Panc1 (cell line): ENCODE data around the gene SERP2. TPM values are rescaled to one million over a fixed set of nuclear protein-coding genes. Genes with fewer than 3 reads are reported as not detected.
A peak's percentile ranks its signal among the peaks of the same experiment; 100 is the strongest.

Source experiments
- ATAC-seq: fragments of 200-7000 bp; cut with Tn5 transposase; 2 replicates; pipeline ENCODE4 v1.9.1; 2020; ENCODE audit warnings: mild to moderate bottlenecking, moderate library complexity
- BruUV-seq: library from RNA; stranded (reverse); fragments of 400-500 nt; replicated peaks from 2 replicates; lab custom pipeline; 2021; lab: Mats Ljungman, UMichigan
- CTCF ChIA-PET: fragments of 300-600 bp; sonication (Branson Sonifier 250); formaldehyde crosslinking; loops from one replicate; lab custom pipeline; 2022; ENCODE audit warnings: antibody characterized with exemption; lab: Charles Lee
- POLR2A ChIA-PET: fragments of 300-600 bp; sonication (Branson Sonifier 250); formaldehyde crosslinking; loops from one replicate; lab custom pipeline; 2022; ENCODE audit warnings: antibody characterized with exemption; lab: Charles Lee
- DNase-seq: peaks from one replicate; pipeline ENCODE4 v3.0.0-alpha.2; 2010; ENCODE audit warnings: low read depth, low spot score
- H3K27ac ChIP-seq: 2 replicates; pipeline ENCODE4 v1.5.1; 2011; ENCODE audit warnings: mild to moderate bottlenecking, low read length, inconsistent platforms
- H3K27me3 ChIP-seq: fragments of 200-500 bp; sonication (Bioruptor generic); 2 replicates; pipeline ENCODE4 v1.6.0; 2014; ENCODE audit warnings: low read length, inconsistent platforms; ENCODE audit not compliant: control insufficient read depth, insufficient read depth
- H3K36me3 ChIP-seq: fragments of 200-500 bp; sonication (Bioruptor generic); 2 replicates; pipeline ENCODE4 v1.5.1; 2014; ENCODE audit warnings: inconsistent platforms, mild to moderate bottlenecking, low read length, moderate library complexity; ENCODE audit not compliant: control insufficient read depth, insufficient read depth
- H3K4me1 ChIP-seq: 2 replicates; pipeline ENCODE4 v1.5.1; 2011; ENCODE audit warnings: inconsistent platforms, mild to moderate bottlenecking, low read length, moderate library complexity; ENCODE audit not compliant: control insufficient read depth, insufficient read depth
- H3K4me3 ChIP-seq, 2 experiments: 2 replicates each; pipeline ENCODE4 v1.5.1; 2011 to 2012; ENCODE audit warnings: low read depth in 2 of 2, low read length in 2 of 2, mild to moderate bottlenecking in 2 of 2, inconsistent platforms in 1 of 2, moderate library complexity in 1 of 2
- H3K9me3 ChIP-seq: fragments of 200-500 bp; sonication (Bioruptor generic); 2 replicates; pipeline ENCODE4 v1.5.1; 2014; ENCODE audit warnings: low read depth, mild to moderate bottlenecking, inconsistent platforms, low read length, moderate library complexity; ENCODE audit not compliant: control insufficient read depth, insufficient read depth
- CTCF ChIP-seq: fragments of 450-650 bp; IDR thresholded peaks from 2 replicates; pipeline ENCODE4 v1.5.1; 2017; ENCODE audit warnings: mild to moderate bottlenecking
- POLR2AphosphoS5 ChIP-seq: IDR thresholded peaks from 2 replicates; pipeline ENCODE4 v1.6.1; 2012; ENCODE audit warnings: mild to moderate bottlenecking, low read depth, low read length, moderate library complexity
- REST ChIP-seq, 2 experiments: IDR thresholded peaks; 2 replicates each; pipeline ENCODE4 v1.6.1; 2011 to 2012; ENCODE audit warnings: low read depth in 2 of 2, control low read depth in 1 of 2, low read length in 1 of 2, mild to moderate bottlenecking in 1 of 2, moderate library complexity in 1 of 2; ENCODE audit not compliant: insufficient read depth in 1 of 2
- SIN3A ChIP-seq: IDR thresholded peaks from 2 replicates; pipeline ENCODE4 v1.6.1; 2012; ENCODE audit warnings: low read depth, mild to moderate bottlenecking, low read length, moderate library complexity, borderline replicate concordance; ENCODE audit not compliant: insufficient read depth
- TCF7L2 ChIP-seq: IDR thresholded peaks from 2 replicates; pipeline ENCODE4 v1.6.1; 2011; ENCODE audit warnings: mild to moderate bottlenecking, low read depth, low read length, inconsistent platforms
- in situ Hi-C: cut with HindIII; loops from 2 replicates; pipeline ENCODE4 v1.10.0; 2016; ENCODE audit warnings: low sequenced_read_pairs, low pct_unique_long_range_greater_than_20kb
- intact Hi-C: fragments of 100-400 bp; cut with micrococcal nuclease; formaldehyde crosslinking; loops from one replicate; pipeline ENCODE4 v1.10.0; 2022; ENCODE audit not compliant: unreplicated experiment
- total RNA-seq: library from RNA; stranded (reverse); gene quantifications from one replicate; pipeline ENCODE4 v1.2.1, GENCODE V29; 2021; ENCODE audit not compliant: unreplicated experiment

Gene SERP2
- total RNA-seq, 1 experiment from 2014 or later = 0.18 TPM

- no peak for TF ChIP-seq REST (IDR thresholded peaks at IDR 0.05; ENCODE audit: insufficient read depth in 1 of 2, low read depth in 2 of 2, low read length in 1 of 2)
- no peak for TF ChIP-seq POLR2AphosphoS5
- no peak for TF ChIP-seq CTCF
- no peak for TF ChIP-seq SIN3A
- TF ChIP-seq TCF7L2 = no peak
- no peak for ATAC-seq
- H3K4me1 ChIP-seq = peaks cover 4% of the 10 kb centered on the region; the same call in 1 of the 2 replicates
- no TSS peak for BruUV-seq
- no peaks in the 10 kb centered on the region for H3K9me3 ChIP-seq
- no peak for DNase-seq
- POLR2A ChIA-PET = no interaction called here
- H3K4me3 ChIP-seq = no peak overlapping the region
- H3K27ac ChIP-seq = no peak overlapping the region
- peaks cover 12% of the 10 kb centered on the region; the same call in 1 of the 2 replicates for H3K36me3 ChIP-seq
- intact Hi-C loops (no loop called here), in situ Hi-C loops (no loop called here)
- H3K27me3 ChIP-seq = no peaks in the 10 kb centered on the region
- CTCF ChIA-PET = no interaction called here
These were observed 59.0 kb downstream of the SERP2 start for GRCh38 chr13:44432650-44433049.

- in situ Hi-C loops (no loop called here), intact Hi-C loops (no loop called here)
- ATAC-seq (no peak), DNase-seq (no peak)
- Histone ChIP-seq H3K36me3 (peaks cover 12% of the 10 kb centered on the region; the same call in 1 of the 2 replicates), H3K9me3 (no peaks in the 10 kb centered on the region), H3K27ac (no peak overlapping the region; the same call in 1 of the 2 replicates), H3K27me3 (no peaks in the 10 kb centered on the region), H3K4me3 (peak overlapping the region in 1 of 2 experiments; percentile 57; a peak in 3 of 4 replicates), H3K4me1 (peaks cover 6% of the 10 kb centered on the region; the same call in 1 of the 2 replicates)
- ChIA-PET POLR2A (no interaction called here), CTCF (no interaction called here)
- no TSS peak for BruUV-seq
- TF ChIP-seq CTCF = no peak
- no peak for TF ChIP-seq POLR2AphosphoS5
- no peak for TF ChIP-seq SIN3A
- no peak for TF ChIP-seq REST (IDR thresholded peaks at IDR 0.05; ENCODE audit: insufficient read depth in 1 of 2, low read depth in 2 of 2, low read length in 1 of 2)
- TF ChIP-seq TCF7L2 = no peak
These were observed 60.5 kb downstream of the SERP2 start for GRCh38 chr13:44433863-44434765.
